Ecto neural progenitor cell (in vitro differentiated cells): ENCODE data around the gene YJU2.
"Not testable (repeated sequence)": the region's sequence is repeated elsewhere in the genome, so short reads cannot be mapped to it uniquely, and the experiment has no call there.

Experiments
- DNase-seq: peaks from one replicate; pipeline ENCODE4 v3.0.0-alpha.2; 2018; ENCODE audit warnings: low spot score

YJU2 gene

DNA sequence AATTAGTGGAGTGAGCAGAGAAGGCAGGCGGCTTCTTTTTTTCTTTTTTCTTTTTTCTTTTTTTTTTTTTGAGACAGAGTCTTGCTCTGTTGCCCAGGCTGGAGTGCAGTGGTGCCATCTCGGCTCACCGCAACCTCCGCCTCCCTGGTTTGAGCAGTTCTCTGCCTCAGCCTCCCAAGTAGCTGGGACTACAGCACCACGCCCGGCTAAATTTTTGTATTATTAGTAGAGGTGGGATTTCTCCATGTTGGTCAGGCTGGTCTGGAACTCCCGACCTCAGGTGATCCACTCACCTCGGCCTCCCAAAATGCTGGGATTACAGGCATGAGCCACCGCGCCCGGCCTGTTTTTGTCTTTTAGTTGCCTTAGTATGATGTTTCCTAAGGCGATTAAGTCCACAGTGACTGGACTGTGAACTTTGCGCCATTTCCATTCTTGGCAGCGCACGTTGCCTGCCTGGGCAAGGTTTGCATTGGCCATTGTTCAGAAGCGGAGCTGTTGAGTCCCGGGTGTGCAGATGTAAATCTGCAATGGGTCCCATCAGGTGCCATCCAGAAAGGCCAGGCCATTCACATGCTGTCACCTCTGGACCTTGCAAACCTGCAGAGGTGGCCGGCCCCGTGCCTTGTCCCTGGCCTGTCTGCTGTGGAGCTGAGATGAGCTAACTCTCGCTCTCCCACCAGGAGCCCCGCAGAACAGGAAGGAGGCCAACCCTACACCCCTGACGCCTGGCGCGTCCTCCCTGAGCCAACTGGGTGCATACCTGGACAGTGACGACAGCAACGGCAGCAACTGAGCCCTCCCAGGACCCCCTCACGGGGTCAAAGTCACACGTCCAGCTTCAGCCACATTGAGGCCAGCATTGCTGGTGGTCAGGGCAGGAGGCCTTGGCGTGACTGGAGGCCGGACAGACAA is 21.3 kb downstream of the YJU2 start:
- DNase-seq, result no peak

GRCh38 chr19:4268816-4269430 is 22.0 kb downstream of the YJU2 start:
- DNase-seq, result no peak

DNA sequence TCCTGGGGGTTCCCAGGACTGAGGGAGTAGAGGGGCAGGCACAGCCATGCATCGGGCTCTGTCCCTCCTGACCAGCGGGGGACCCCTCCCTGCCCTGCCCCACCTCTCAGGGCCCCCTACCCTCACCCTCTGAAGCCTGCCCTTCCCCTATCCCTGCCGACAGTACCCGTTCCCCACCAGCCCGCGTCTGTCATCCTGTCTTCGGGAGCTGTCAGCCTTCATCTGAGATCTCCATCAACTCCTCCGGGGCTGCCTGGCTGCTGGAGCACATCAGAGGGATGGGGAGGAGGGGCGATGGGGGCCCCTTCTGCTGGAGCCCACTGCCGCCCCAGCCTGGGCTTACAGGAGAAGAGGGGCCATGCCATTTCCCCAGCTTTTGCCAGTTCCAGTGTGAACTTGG is 26.0 kb downstream of the YJU2 start:
- DNase-seq, result no peak

- not testable (repeated sequence) for DNase-seq
Measured at GRCh38 chr19:4274321-4274686, 27.4 kb downstream of the YJU2 start.

- no peak for DNase-seq
Measured at GRCh38 chr19:4277191-4277696, 30.4 kb downstream of the YJU2 start.

DNA sequence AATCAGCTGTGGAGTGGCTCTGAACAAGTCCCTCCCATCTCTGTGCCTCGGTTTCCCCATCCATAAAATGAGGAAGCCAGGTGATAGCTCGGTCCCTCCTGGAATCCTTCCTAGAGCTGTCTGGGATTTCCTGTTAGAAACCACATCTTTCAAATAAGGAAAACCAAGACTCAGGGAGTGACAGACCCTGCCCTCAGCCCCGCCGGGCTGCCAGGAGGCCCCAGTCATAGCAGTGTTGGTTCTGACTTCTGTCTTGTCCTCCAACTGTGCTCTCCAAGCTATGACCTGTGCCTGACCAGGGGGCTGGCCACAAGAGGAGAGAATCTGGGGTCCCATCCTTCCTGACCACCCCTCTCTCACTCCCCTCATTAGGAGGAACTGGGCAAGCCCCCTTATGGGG is 31.1 kb downstream of the YJU2 start:
- no peak for DNase-seq

GRCh38 chr19:4278419-4279266 is 31.8 kb downstream of the YJU2 start, which contains the start of gene SHD:
TSS of gene SHD (plus strand) at chr19:4279266. CDS start at chr19:4280064, 798 bp downstream.
- peak; percentile 68 for DNase-seq

GRCh38 chr19:4279267-4279529 is 32.3 kb downstream of the YJU2 start:
- no peak for DNase-seq

GRCh38 chr19:4279530-4280422 is 32.9 kb downstream of the YJU2 start:
- DNase-seq, result no peak

DNA sequence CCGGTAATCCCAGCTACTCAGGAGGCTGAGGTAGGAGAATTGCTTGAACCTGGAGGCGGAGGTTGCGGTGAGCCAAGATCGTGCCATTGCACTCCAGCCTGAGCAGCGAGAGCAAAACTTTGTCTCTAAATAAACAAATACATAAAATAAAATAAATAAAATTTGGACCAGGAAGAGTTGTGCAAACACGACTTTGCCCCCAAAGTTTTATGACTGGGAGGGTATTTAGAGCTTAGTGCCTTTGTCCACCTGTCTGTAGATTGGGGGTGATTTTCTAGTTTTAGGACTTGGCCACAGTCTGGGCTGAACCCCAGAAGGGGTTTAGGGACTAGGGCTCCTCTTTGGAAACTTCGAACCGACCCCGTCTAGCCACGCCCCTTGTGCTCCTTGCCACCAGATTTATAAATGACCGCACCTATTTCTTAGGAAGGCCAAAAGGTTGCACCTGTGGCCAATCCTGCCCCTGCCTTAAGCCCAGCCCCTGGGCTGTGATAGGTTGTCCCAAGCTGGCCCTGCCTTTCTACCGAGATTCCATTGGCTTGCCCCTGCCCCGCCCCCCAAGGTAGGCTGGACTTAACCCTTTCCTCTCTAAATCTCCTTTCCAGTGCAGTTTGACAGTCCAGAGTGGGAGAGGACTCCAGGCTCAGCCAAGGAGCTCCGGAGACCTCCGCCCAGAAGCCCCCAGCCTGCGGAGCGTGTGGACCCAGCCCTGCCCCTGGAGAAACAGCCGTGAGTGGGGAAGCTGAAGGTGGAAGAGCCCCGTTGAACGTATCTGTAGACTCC is 37.5 kb downstream of the YJU2 start:
- peak; percentile 78 for DNase-seq

DNA sequence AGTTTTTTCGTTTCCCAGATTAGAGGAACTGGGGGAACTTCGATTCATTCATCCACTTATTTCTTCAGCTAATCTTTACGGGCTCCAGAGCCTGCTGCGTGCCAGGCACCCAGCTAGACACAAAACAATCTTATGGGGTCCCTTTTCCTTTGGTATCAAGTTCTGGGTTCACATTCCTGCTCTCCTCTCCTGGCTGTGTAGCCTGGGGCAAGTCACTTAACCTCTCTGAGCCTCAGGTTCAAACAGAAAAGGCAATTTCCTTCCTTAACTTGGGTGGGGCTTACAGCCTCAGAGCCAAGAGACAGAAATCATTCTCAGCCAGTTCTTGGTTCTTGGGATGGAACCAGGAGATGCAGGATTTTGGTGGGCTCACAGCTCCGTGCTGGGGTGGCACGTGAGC is 38.1 kb downstream of the YJU2 start:
- DNase-seq, result no peak

DNA sequence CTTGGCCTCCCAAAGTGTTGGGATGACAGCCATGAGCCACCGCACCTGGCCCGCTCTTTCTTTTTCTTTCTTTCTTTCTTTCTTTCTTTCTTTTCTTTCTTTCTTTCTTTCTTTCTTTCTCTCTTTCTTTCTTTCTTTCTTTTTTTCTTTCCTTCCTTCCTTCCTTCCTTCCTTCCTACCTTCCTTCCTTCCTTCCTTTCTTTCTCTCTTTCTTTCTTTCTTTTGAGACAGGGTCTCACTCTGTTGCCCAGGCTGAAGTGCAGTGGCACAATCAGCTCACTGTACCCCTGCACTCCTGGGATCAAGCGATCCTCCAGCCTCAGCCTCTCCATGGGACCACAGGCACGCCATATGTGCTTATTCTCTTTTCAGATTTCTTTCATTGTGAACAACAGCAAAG is 39.3 kb downstream of the YJU2 start:
- DNase-seq, result not testable (repeated sequence)

- no peak for DNase-seq
Measured at GRCh38 chr19:4288091-4288777, 41.4 kb downstream of the YJU2 start.

GRCh38 chr19:4291184-4291732 is 44.4 kb downstream of the YJU2 start:
- DNase-seq, result no peak

- no peak for DNase-seq
Measured at GRCh38 chr19:4292515-4292914, 45.6 kb downstream of the YJU2 start.

DNA sequence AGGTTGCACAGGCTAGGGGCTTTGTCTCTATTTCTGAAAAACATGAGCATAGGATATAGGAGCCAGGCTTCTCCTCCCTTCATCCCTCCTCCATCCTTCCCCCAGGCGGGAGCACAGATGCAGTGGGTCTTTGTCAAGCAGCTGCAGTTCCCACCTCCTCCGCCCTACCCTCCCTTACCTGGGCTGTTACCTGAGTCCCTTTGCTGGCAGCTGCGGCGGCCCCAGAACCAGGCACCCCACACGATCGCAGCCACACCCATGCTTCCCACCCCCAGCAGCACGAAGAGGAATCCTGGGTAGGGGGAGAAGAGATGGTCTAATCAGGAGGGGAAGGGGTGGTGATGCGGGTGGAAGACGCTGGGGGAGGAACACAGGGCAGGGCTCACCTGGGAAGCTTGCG is 47.5 kb downstream of the YJU2 start:
- DNase-seq, result no peak

DNA sequence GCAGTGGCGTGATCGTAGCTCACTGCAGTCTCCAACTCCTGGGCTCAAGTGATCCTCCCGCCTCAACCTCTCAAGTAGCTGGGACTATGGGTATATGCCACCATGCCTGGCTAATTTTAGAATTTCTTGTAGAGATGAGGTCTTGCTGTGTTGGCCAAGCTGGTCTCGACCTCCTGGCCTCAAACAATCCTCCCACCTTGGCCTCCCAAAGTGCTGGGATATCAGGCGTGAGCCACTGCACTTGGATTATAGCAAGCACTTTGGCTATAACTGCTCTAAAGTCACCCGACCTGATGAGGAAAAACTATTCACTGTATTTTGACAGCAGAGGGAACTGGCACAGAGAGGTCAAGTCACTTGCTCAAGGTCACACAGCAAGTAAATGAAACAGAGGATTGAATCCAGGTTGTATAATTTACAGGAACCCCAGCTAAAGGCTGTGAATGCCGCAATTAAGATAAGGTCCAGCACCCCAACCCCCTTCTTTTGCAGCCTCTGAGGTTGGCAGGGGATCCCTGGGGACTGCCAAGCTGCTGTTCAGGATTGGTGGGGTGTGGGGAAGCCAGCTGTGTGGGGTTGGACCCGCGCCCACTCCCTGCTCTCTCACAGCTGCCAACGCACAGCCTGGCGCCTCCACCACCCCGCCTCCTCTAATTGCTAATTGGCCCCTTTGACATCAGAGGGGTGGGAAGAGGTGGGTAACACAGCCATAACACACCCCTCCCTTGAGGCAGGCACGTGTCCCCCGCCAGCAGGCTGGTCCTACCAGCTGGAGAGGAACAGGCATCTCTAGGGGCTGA is 49.3 kb downstream of the YJU2 start:
- no peak for DNase-seq

DNA sequence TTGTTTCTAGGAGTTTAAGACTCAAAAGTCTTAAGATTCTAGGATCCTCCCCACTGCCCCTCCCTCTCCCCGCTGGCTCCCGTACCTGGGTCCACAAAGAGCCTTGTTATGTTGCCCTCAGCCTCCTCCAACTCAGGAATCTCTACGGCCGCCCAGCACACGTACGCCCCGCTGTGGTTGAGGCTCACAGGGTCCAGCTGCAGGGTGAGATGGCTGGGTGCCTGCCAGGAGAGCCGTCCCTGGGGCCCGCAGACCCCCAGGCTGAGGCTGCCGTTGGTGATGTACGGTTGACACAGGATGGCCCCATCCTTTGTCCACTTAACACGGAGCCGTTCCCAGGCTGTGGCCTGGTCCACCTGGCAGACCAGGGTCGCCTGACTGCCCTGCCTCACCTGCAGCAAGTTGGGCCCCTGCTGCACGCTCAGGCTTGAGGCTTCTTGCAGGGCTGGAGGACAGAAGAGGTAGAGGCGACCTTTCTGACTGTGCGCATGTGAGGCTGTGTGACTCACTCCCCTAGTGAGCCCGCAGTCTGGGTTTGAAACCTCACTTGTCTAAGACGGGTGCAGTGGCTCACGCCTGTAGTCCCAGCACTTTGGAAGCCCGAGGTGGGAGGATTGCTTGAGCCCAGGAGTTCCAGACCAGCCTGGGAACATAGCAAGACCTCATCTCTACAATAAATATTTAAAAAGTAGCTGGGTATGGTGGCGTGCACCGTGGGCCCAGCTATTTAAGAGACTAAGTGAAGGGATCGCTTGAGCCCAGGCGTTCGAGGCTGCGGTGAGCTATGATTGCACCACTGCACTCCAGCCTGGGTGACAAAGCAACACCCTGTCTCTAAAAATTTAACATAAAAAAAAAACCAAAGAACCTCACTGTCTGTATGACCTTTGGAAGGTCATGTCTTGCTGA is 51.3 kb downstream of the YJU2 start:
- DNase-seq, result no peak
